HL-60 (cell line): Measurements from ENCODE around the gene ADGRB3.

Experiments used
- DNase-seq, 2 experiments: peaks; one replicate each; pipeline ENCODE4 v3.0.0-alpha.2; 2010 to 2020; ENCODE audit warnings: low read depth in 1 of 2, low spot score in 1 of 2
- H3K27ac ChIP-seq: fragments of 250-450 bp; sonication (Bioruptor Pico); replicated peaks from 2 replicates; pipeline ENCODE4 v1.5.1; 2020; ENCODE audit warnings: mild to moderate bottlenecking, moderate library complexity
- H3K27me3 ChIP-seq: fragments of 250-450 bp; sonication (Bioruptor Pico); 2 replicates; pipeline ENCODE4 v1.5.1; 2021; ENCODE audit warnings: mild to moderate bottlenecking, moderate library complexity; ENCODE audit not compliant: insufficient read depth, poor library complexity, severe bottlenecking
- H3K4me3 ChIP-seq: replicated peaks from 2 replicates; pipeline ENCODE4 v1.5.1; 2011; ENCODE audit warnings: mild to moderate bottlenecking, control low read depth, low read length; ENCODE audit not compliant: insufficient read depth
- GABPA ChIP-seq: IDR thresholded peaks from 2 replicates; pipeline ENCODE4 v1.6.1; 2012; ENCODE audit warnings: low read depth
- POLR2AphosphoS5 ChIP-seq: IDR thresholded peaks from 2 replicates; pipeline ENCODE4 v1.6.1; 2012; ENCODE audit warnings: low read depth
- REST ChIP-seq: IDR thresholded peaks from 2 replicates; pipeline ENCODE4 v1.6.1; 2012; ENCODE audit warnings: low read depth; ENCODE audit not compliant: insufficient replicate concordance
- SPI1 ChIP-seq: IDR thresholded peaks from 2 replicates; pipeline ENCODE4 v1.6.1; 2012; ENCODE audit warnings: low read depth, mild to moderate bottlenecking, borderline replicate concordance
- TF ChIP-seq, protein P1 (sequence below): IDR thresholded peaks from one replicate; pipeline ENCODE4 v1.5.1; 2011; ENCODE audit warnings: low read length, control low read depth, inconsistent platforms; ENCODE audit not compliant: insufficient read depth

Gene ADGRB3

DNA sequence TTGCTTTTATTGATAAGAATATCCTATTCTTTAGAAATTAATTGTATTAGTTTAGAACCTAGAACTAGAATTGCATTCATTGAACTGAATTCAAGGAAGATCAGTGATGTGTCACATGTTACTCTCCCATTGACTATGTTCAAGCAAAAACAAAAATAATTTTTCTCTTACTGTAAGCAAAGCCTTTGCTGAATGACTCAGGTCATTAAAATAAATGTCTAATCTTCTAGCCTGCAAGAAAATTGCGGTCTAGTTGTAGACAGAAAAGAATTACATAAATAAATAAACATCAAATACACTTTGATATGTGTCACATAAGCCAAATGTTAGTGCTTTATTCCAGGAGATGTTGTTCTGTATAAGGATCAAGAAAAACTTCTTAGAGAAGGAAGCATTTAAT is 387.9 kb downstream of the ADGRB3 start:
- TF ChIP-seq SPI1: no peak
- no peak for TF ChIP-seq POLR2AphosphoS5
- TF ChIP-seq, protein P1, sequence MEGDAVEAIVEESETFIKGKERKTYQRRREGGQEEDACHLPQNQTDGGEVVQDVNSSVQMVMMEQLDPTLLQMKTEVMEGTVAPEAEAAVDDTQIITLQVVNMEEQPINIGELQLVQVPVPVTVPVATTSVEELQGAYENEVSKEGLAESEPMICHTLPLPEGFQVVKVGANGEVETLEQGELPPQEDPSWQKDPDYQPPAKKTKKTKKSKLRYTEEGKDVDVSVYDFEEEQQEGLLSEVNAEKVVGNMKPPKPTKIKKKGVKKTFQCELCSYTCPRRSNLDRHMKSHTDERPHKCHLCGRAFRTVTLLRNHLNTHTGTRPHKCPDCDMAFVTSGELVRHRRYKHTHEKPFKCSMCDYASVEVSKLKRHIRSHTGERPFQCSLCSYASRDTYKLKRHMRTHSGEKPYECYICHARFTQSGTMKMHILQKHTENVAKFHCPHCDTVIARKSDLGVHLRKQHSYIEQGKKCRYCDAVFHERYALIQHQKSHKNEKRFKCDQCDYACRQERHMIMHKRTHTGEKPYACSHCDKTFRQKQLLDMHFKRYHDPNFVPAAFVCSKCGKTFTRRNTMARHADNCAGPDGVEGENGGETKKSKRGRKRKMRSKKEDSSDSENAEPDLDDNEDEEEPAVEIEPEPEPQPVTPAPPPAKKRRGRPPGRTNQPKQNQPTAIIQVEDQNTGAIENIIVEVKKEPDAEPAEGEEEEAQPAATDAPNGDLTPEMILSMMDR: no peak
- no peak for TF ChIP-seq GABPA
- no peak for TF ChIP-seq REST
- DNase-seq: no peak
- no peak overlapping the region for H3K4me3 ChIP-seq

GRCh38 chr6:69026243-69026642 is 391.2 kb downstream of the ADGRB3 start:
- no peak for DNase-seq
- no peak overlapping the region for H3K4me3 ChIP-seq
- TF ChIP-seq GABPA (no peak), SPI1 (peak; percentile 40; the same call in 1 of the 2 replicates), POLR2AphosphoS5 (no peak), REST (no peak)
- TF ChIP-seq, protein P1: no peak
- H3K27ac ChIP-seq: no peak overlapping the region
- no peaks in the 10 kb centered on the region for H3K27me3 ChIP-seq

More for the DNA sequence above, 387.9 kb downstream of the ADGRB3 start:
- H3K27me3 ChIP-seq: no peaks in the 10 kb centered on the region
- H3K27ac ChIP-seq: no peak overlapping the region

GRCh38 chr6:69026715-69027114 is 391.6 kb downstream of the ADGRB3 start:
- DNase-seq: no peak
- TF ChIP-seq REST: no peak
- TF ChIP-seq GABPA: no peak
- no peak for TF ChIP-seq SPI1
- TF ChIP-seq POLR2AphosphoS5: no peak
- no peaks in the 10 kb centered on the region for H3K27me3 ChIP-seq
- no peak overlapping the region for H3K4me3 ChIP-seq
- no peak overlapping the region for H3K27ac ChIP-seq

- Histone ChIP-seq H3K27me3 (no peaks in the 10 kb centered on the region), H3K27ac (no peak overlapping the region), H3K4me3 (no peak overlapping the region)
- no peak for TF ChIP-seq POLR2AphosphoS5
- no peak for TF ChIP-seq SPI1
- TF ChIP-seq GABPA: no peak
- TF ChIP-seq, protein P1: no peak
- DNase-seq: no peak
Observed at GRCh38 chr6:69027861-69028260, 392.8 kb downstream of the ADGRB3 start.
